HEK293T (cell line): ENCODE data around the gene CGREF1.

Source experiments
- ARNT ChIP-seq: fragments of 450-650 bp; IDR thresholded peaks from 2 replicates; pipeline ENCODE4 v1.6.1; 2017; ENCODE audit warnings: mild to moderate bottlenecking
- BHLHE40 ChIP-seq: fragments of 450-650 bp; IDR thresholded peaks from 2 replicates; pipeline ENCODE4 v1.6.1; 2016; ENCODE audit warnings: mild to moderate bottlenecking, moderate library complexity, borderline replicate concordance
- CTBP1 ChIP-seq: fragments of 450-650 bp; IDR thresholded peaks from 2 replicates; pipeline ENCODE4 v1.6.1; 2016; ENCODE audit warnings: borderline replicate concordance
- FOXA1 ChIP-seq: fragments of 450-650 bp; IDR thresholded peaks from 2 replicates; pipeline ENCODE4 v1.6.1; 2016; ENCODE audit warnings: mild to moderate bottlenecking
- FOXK2 ChIP-seq: fragments of 450-650 bp; IDR thresholded peaks from 2 replicates; pipeline ENCODE4 v1.6.1; 2016; ENCODE audit warnings: mild to moderate bottlenecking
- FOXM1 ChIP-seq: fragments of 450-650 bp; IDR thresholded peaks from 2 replicates; pipeline ENCODE4 v1.6.1; 2017; ENCODE audit warnings: mild to moderate bottlenecking, borderline replicate concordance
- NFRKB ChIP-seq: fragments of 450-650 bp; IDR thresholded peaks from 2 replicates; pipeline ENCODE4 v1.6.1; 2016; ENCODE audit warnings: mild to moderate bottlenecking, moderate library complexity
- SP1 ChIP-seq: fragments of 450-650 bp; IDR thresholded peaks from 2 replicates; pipeline ENCODE4 v1.6.1; 2017
- SUZ12 ChIP-seq: fragments of 450-650 bp; IDR thresholded peaks from 2 replicates; pipeline ENCODE4 v1.6.1; 2016; ENCODE audit warnings: mild to moderate bottlenecking
- TARDBP ChIP-seq: fragments of 450-650 bp; IDR thresholded peaks from 2 replicates; pipeline ENCODE4 v1.6.1; 2016
- ZNF384 ChIP-seq: fragments of 450-650 bp; IDR thresholded peaks from 2 replicates; pipeline ENCODE4 v1.6.1; 2016

- TF ChIP-seq TARDBP (no peak), BHLHE40 (no peak), SP1 (no peak), FOXA1 (no peak), FOXK2 (no peak), NFRKB (no peak), ARNT (no peak), SUZ12 (no peak), CTBP1 (no peak), ZNF384 (no peak), FOXM1 (no peak)
These were observed 33.8 kb downstream of the CGREF1 start for GRCh38 chr2:27085062-27085672.
